ENCODE results near the gene GATAD2B. TPM values are rescaled to one million over a fixed set of nuclear protein-coding genes. Genes with fewer than 3 reads are reported as not detected.

Gene GATAD2B
- total and polyA plus RNA-seq, 2 of the 4 experiments (the other 2 are of a cell fraction), result 3.8 to 6.2 TPM

DNA sequence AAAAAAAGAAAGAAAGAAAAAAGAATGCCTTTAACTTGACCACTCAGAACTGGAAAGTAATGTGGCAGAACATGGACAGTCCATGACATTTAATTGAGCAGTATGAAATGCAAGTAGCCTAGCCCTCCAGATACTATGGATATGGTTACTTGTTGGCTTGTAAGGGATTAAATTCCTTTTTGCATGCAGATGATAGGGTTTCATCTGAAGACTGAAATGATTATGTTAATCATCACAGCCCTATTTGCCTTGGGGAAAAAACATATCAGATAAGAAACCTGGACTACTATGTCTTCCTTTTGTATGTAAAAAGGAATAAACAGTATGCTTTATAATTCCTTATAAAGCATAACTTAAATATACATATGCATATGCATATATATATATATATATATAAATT lies 66.0 kb downstream of the GATAD2B start:
- Histone ChIP-seq H4K20me1 (ENCODE audit: insufficient read depth, low read length) (peaks cover 14% of the 10 kb centered on the region), H3K9me1 (ENCODE audit: insufficient read depth, low read length) (peaks cover 13% of the 10 kb centered on the region), H3K4me2 (ENCODE audit: low read depth, low read length) (no peak overlapping the region)

More for the DNA sequence above, 66.0 kb downstream of the GATAD2B start:
- POLR2A ChIA-PET (ENCODE audit: unreplicated experiment), result no interaction called here
- BruUV-seq (replicated peaks), result no TSS peak
- Histone ChIP-seq H3K4ac (ENCODE audit: low read depth, low read length) (no peak overlapping the region), H3K79me1 (ENCODE audit: low read depth in 1 of 2, low read length in 2 of 2) (peaks cover 35 to 64% of the 10 kb centered on the region in 2 experiments), H2AK9ac (replicated peaks; ENCODE audit: low read depth, low read length, poor library complexity) (no peak overlapping the region), H4K91ac (ENCODE audit: insufficient read depth, low read depth, low read length) (no peak overlapping the region), H3K27ac (ENCODE audit: insufficient read depth, low read length) (no peak overlapping the region), H3K4me1 (ENCODE audit: control insufficient read depth, insufficient read depth, low read length) (no peaks in the 10 kb centered on the region), H4K5ac (ENCODE audit: low read depth, low read length) (no peak overlapping the region), H4K8ac (ENCODE audit: low read depth in 2 of 2, low read length in 2 of 2) (no peak overlapping the region), H3K27me3 (ENCODE audit: control insufficient read depth, insufficient read depth, low read length) (no peaks in the 10 kb centered on the region), H2BK15ac (ENCODE audit: low read depth, low read length) (no peak overlapping the region), H2BK5ac (ENCODE audit: low read depth, low read length, poor library complexity, severe bottlenecking) (no peak overlapping the region), H2BK20ac (ENCODE audit: low read depth, low read length) (no peak overlapping the region), H3K4me3 (ENCODE audit: insufficient read depth, low read depth, low read length) (no peak overlapping the region), H3K14ac (replicated peaks; ENCODE audit: low read depth, low read length) (no peak overlapping the region), H3K18ac (ENCODE audit: low read depth, low read length) (no peak overlapping the region), H3K36me3 (ENCODE audit: control insufficient read depth, insufficient read depth, low read length) (peaks cover 7% of the 10 kb centered on the region), H3K9me3 (ENCODE audit: control insufficient read depth, insufficient read depth, low read length) (no peaks in the 10 kb centered on the region), H2AK5ac (ENCODE audit: low read depth, low read length) (no peak overlapping the region), H3K9ac (ENCODE audit: low read depth, low read length) (no peak overlapping the region), H3K56ac (ENCODE audit: extremely low read depth, insufficient read depth, low read length) (no peak overlapping the region), H2AFZ (replicated peaks; ENCODE audit: low read length, poor library complexity) (no peak overlapping the region), H2BK120ac (ENCODE audit: low read depth, low read length) (no peak overlapping the region), H3K23ac (ENCODE audit: low read depth, low read length) (no peak overlapping the region)
- DNase-seq, result no peak
- CTCF ChIA-PET, result no interaction called here
- no peak for ATAC-seq (ENCODE audit: low read depth)
- dilution Hi-C loops (cut with HindIII; ENCODE audit: low sequenced_read_pairs, unreplicated experiment) (no loop called here), in situ Hi-C loops (cut with MboI; ENCODE audit: low sequenced_read_pairs) (no loop called here), intact Hi-C loops (cut with micrococcal nuclease) (no loop called here)
- TF ChIP-seq FOS (IDR thresholded peaks at IDR 0.05; ENCODE audit: low read depth, low read length) (no peak), RCOR1 (IDR thresholded peaks at IDR 0.05; ENCODE audit: insufficient replicate concordance, low read length) (no peak), BHLHE40 (IDR thresholded peaks at IDR 0.05; ENCODE audit: low read depth, low read length) (no peak), MAZ (IDR thresholded peaks at IDR 0.05; ENCODE audit: borderline replicate concordance, low read depth, low read length) (no peak), MXI1 (IDR thresholded peaks at IDR 0.05; ENCODE audit: borderline replicate concordance, low read depth, low read length) (no peak), CEBPB (IDR thresholded peaks at IDR 0.05; ENCODE audit: low read depth, low read length) (no peak), RAD21 (IDR thresholded peaks at IDR 0.05; ENCODE audit: low read length) (no peak), MAFK (IDR thresholded peaks at IDR 0.05; ENCODE audit: low read depth, low read length) (no peak), NFE2L2 (IDR thresholded peaks at IDR 0.05; ENCODE audit: low read depth, low read length) (no peak), RFX5 (IDR thresholded peaks at IDR 0.05; ENCODE audit: low read depth, low read length) (no peak), CHD1 (IDR thresholded peaks at IDR 0.05; ENCODE audit: low read depth, low read length) (no peak), POLR2A (IDR thresholded peaks at IDR 0.05; ENCODE audit: low read depth, low read length) (no peak)
- TF ChIP-seq, protein P1, sequence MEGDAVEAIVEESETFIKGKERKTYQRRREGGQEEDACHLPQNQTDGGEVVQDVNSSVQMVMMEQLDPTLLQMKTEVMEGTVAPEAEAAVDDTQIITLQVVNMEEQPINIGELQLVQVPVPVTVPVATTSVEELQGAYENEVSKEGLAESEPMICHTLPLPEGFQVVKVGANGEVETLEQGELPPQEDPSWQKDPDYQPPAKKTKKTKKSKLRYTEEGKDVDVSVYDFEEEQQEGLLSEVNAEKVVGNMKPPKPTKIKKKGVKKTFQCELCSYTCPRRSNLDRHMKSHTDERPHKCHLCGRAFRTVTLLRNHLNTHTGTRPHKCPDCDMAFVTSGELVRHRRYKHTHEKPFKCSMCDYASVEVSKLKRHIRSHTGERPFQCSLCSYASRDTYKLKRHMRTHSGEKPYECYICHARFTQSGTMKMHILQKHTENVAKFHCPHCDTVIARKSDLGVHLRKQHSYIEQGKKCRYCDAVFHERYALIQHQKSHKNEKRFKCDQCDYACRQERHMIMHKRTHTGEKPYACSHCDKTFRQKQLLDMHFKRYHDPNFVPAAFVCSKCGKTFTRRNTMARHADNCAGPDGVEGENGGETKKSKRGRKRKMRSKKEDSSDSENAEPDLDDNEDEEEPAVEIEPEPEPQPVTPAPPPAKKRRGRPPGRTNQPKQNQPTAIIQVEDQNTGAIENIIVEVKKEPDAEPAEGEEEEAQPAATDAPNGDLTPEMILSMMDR (conservative IDR thresholded peaks at IDR 0.05; ENCODE audit: low read depth, low read length), result no peak
- TF ChIP-seq, protein P2, sequence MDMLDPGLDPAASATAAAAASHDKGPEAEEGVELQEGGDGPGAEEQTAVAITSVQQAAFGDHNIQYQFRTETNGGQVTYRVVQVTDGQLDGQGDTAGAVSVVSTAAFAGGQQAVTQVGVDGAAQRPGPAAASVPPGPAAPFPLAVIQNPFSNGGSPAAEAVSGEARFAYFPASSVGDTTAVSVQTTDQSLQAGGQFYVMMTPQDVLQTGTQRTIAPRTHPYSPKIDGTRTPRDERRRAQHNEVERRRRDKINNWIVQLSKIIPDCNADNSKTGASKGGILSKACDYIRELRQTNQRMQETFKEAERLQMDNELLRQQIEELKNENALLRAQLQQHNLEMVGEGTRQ (IDR thresholded peaks at IDR 0.05; ENCODE audit: low read depth, low read length), result no peak
- TF ChIP-seq, protein P3, sequence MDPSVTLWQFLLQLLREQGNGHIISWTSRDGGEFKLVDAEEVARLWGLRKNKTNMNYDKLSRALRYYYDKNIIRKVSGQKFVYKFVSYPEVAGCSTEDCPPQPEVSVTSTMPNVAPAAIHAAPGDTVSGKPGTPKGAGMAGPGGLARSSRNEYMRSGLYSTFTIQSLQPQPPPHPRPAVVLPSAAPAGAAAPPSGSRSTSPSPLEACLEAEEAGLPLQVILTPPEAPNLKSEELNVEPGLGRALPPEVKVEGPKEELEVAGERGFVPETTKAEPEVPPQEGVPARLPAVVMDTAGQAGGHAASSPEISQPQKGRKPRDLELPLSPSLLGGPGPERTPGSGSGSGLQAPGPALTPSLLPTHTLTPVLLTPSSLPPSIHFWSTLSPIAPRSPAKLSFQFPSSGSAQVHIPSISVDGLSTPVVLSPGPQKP (IDR thresholded peaks at IDR 0.05; ENCODE audit: borderline replicate concordance, low read depth, low read length), result no peak
